Measurements from ENCODE around the gene DLGAP1. TPM values are rescaled to one million over a fixed set of nuclear protein-coding genes. Genes with fewer than 3 reads are reported as not detected.

DLGAP1 gene
- total and polyA plus RNA-seq, 10 of the 15 experiments (the other 5 are each of a cell fraction or from before 2014, with no cell fraction given), result 0.23 to 27.6 (median 1.9) TPM

GRCh38 chr18:3456686-3457069, 998.4 kb downstream of the DLGAP1 start:
- in situ Hi-C loops (cut with MboI), result loop anchor here (10.0 kb wide), 1 partner anchor 482 kb away; no protein-coding TSS in a partner anchor
- WGBS (ENCODE audit: insufficient coverage, insufficient replicate concordance, low lambda C conversion rate, missing lambda C conversion rate), result 0% methylated on average over 1 of the region's 1 CpG
- H3K4me1 ChIP-seq (ENCODE audit: control insufficient read depth, insufficient read depth, low read length), result peaks cover 22% of the 10 kb centered on the region
- no peak for TF ChIP-seq ASH2L (IDR thresholded peaks at IDR 0.05; ENCODE audit: borderline replicate concordance, low read depth)
- no peak for TF ChIP-seq HCFC1 (IDR thresholded peaks at IDR 0.05; ENCODE audit: low read length)
- no peak for TF ChIP-seq ZBTB4 (CRISPR knock-in tag; IDR thresholded peaks at IDR 0.05)
- no peak for TF ChIP-seq ZBTB11 (CRISPR knock-in tag; IDR thresholded peaks at IDR 0.05)
- TF ChIP-seq ATF2 (IDR thresholded peaks at IDR 0.05; ENCODE audit: low read length), result no peak
- no peak for TF ChIP-seq KDM1A (IDR thresholded peaks at IDR 0.05; ENCODE audit: borderline replicate concordance)
- no peak for TF ChIP-seq BACH1 (IDR thresholded peaks at IDR 0.05; ENCODE audit: borderline replicate concordance)
- no peak for TF ChIP-seq MXI1 (IDR thresholded peaks at IDR 0.05; ENCODE audit: low read depth, low read length)
- TF ChIP-seq USF1 (IDR thresholded peaks at IDR 0.05; ENCODE audit: borderline replicate concordance, extremely low read length, insufficient read depth, low read depth, low read length), result no peak
- TF ChIP-seq YBX1 (IDR thresholded peaks at IDR 0.05), result no peak
- no peak for TF ChIP-seq HSF1 (IDR thresholded peaks at IDR 0.05; ENCODE audit: low read depth, low read length)
- no peak for TF ChIP-seq TBL1XR1 (IDR thresholded peaks at IDR 0.05; ENCODE audit: low read depth, low read length)

More at GRCh38 chr18:3456686-3457069, 998.4 kb downstream of the DLGAP1 start:
- H3K79me2 ChIP-seq (ENCODE audit: control insufficient read depth, insufficient read depth, low read length), result no peaks in the 10 kb centered on the region
- no peak overlapping the region for H3K4me2 ChIP-seq (ENCODE audit: control insufficient read depth, insufficient read depth)
- no peak for ATAC-seq
- H3K27me3 ChIP-seq (replicated peaks in 1 of 2; ENCODE audit: control insufficient read depth in 2 of 2, insufficient read depth in 2 of 2, low read length in 1 of 2), result peaks cover 2 to 10% of the 10 kb centered on the region in 2 experiments; a peak in 3 of 4 replicates
- no peak overlapping the region for H2AFZ ChIP-seq (ENCODE audit: control insufficient read depth, low read depth, low read length)
- no peak overlapping the region for H3K4me3 ChIP-seq
- DNase-seq (ENCODE audit: low read depth, low spot score), result no peak
- no peak overlapping the region for H3K9ac ChIP-seq (ENCODE audit: control insufficient read depth, insufficient read depth, low read length)
- H4K20me1 ChIP-seq (ENCODE audit: control insufficient read depth, insufficient read depth), result no peaks in the 10 kb centered on the region
- FAIRE-seq, result no peak
- no peak overlapping the region for H3K27ac ChIP-seq (ENCODE audit: control insufficient read depth, insufficient read depth)
- ChIA-PET SMC1A (ENCODE audit: uncharacterized antibody, unreplicated experiment) (interaction anchor here (0.8 to 5.4 kb wide), 14 partner anchors 9 to 489 kb away, joined by 3 to 43 read pairs (median 4); no protein-coding TSS in a partner anchor), CTCF (interaction anchor here (0.7 to 5.9 kb wide), 8 partner anchors 18 to 209 kb away, joined by 3 to 79 read pairs (median 8); no protein-coding TSS in a partner anchor), RAD21 (ENCODE audit: unreplicated experiment) (interaction anchor here (0.6 to 6.0 kb wide), 5 partner anchors 57 to 210 kb away, joined by 3 to 49 read pairs (median 3); no protein-coding TSS in a partner anchor), POLR2A (interaction anchor here (0.5 to 1.1 kb wide), 2 partner anchors 9 to 90 kb away, joined by 3 read pairs; no protein-coding TSS in a partner anchor)
- no peaks in the 10 kb centered on the region for H3K36me3 ChIP-seq (ENCODE audit: control insufficient read depth in 2 of 2, insufficient read depth in 2 of 2, low read length in 1 of 2)
- H3K9me3 ChIP-seq (replicated peaks; ENCODE audit: control insufficient read depth, insufficient read depth, low read length), result no peaks in the 10 kb centered on the region; the same call in 1 of the 3 replicates
- no TSS peak for BruUV-seq (replicated peaks)
- intact Hi-C loops (cut with micrococcal nuclease; ENCODE audit: unreplicated experiment), result no loop called here
